ENCODE data around the gene RAB9A. TPM values are rescaled to one million over a fixed set of nuclear protein-coding genes. Genes with fewer than 3 reads are reported as not detected.

RAB9A gene
- total RNA-seq, 4 donors from 2014 or later: 20.8 to 33.1 (median 25.4) TPM

DNA sequence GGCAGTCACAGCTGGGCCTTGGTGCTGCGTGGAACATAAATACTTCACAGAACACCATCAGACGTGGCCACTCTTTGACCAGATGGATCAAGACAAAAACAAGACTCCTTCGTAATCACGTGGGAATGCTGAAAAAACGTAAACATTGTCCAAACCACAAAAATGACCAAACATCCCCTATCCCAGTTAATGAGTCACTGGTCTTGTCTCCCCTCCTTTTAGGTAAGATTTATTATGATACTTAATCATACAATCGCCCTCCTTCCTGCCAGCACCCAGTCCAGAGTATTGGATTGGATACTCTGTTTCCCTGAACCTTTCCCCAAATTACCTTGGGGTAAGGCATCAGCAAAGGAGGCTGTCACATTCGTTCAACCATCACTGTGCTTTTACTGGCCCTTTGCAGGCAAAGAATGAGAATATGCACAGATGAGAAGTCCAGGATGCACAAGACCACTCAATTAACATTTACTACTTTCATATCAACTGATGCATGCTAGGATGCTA is 36.6 kb upstream of the RAB9A start:
- Histone ChIP-seq H3K9me3 (no peaks in the 10 kb centered on the region), H3K4me3 (peak overlapping the region; percentile 61 to 76 (median 64)), H3K36me3 (peaks cover 0 to 6% (median 0%) of the 10 kb centered on the region in 4 donors), H3K27ac (replicated peaks in 1 of 4) (peak overlapping the region; percentile 82 to 95 (median 94)), H3K4me1 (peaks cover 6 to 30% (median 15%) of the 10 kb centered on the region in 4 donors), H3K27me3 (no peaks in the 10 kb centered on the region)
- DNase-seq (ENCODE audit: extremely low spot score): no peak
- intact Hi-C loops (cut with DNase I): no loop called here
- 33% methylated on average over 7 of the region's 7 CpGs for WGBS
- TF ChIP-seq POLR2A (IDR thresholded peaks at IDR 0.05; ENCODE audit: low read depth) (no peak), CTCF (IDR thresholded peaks at IDR 0.05) (no peak)

DNA sequence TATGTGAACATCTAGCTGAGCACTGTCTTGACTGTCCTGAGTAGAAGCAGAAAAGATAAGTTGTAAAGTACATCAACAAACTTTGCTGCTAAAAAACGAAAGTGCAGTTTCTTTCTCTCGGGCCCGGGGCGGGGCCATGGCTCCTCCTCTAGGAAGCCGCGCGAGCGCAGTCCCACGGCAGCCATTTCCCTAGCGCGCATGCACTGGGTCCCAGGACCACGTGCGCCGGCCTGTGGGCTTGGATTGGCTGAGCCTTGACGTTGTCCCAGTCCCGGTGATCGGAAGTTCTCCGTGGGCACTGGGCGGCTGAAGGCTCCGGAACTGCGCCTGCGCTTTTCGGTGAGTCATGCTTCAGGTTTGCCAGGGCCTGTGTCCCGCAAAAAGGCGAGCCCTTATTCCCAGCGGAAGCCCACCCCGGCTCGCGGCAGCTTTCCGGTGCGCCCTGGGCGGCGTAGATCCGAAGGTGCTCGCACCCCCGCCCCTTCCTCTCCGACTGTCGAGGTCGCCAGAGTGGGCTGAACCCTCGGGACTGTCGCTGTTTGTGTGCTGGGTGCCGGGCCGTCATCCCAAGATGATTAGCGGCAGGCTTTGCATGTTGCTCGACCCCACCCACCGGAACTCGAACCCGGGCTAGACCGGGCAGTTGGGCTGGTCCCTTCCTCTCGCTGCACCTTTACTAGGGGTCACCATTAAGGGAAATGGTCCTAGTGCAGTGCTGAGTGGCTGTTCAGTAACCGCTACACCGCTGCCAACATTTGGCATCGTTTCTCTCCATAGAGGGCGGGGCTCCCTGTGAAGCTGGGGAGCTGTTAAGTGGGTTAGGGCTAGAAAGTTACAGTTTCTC is 35.9 kb upstream of the RAB9A start, which contains the start of gene TCEANC:
TCEANC (plus strand) TSS at position 292 of the 844 bp plus-strand sequence. CDS start 9,368 bp downstream, outside the sequence.
- intact Hi-C loops (cut with DNase I): no loop called here
- Histone ChIP-seq H3K27ac (replicated peaks in 1 of 4) (peak within 1 kb of the TSS; percentile 82 to 95 (median 94)), H3K4me3 (peak within 1 kb of the TSS; percentile 61 to 76 (median 64)), H3K36me3 (peaks cover 0 to 6% (median 0%) of the 10 kb centered on the region in 4 donors), H3K27me3 (no peaks in the 10 kb centered on the region), H3K9me3 (no peaks in the 10 kb centered on the region), H3K4me1 (peaks cover 6 to 24% (median 15%) of the 10 kb centered on the region in 4 donors)
- TF ChIP-seq CTCF (IDR thresholded peaks at IDR 0.05): no peak
- TF ChIP-seq EP300 (IDR thresholded peaks at IDR 0.05): no peak
- TF ChIP-seq POLR2A (IDR thresholded peaks at IDR 0.05; ENCODE audit: low read depth): peak; percentile 31
- peak; percentile 91 to 96 for TF ChIP-seq POLR2AphosphoS5 (IDR thresholded peaks at IDR 0.05)
- WGBS: 4% methylated on average over 15 of the region's 54 CpGs
- DNase-seq (ENCODE audit: extremely low spot score): peak; percentile 98

DNA sequence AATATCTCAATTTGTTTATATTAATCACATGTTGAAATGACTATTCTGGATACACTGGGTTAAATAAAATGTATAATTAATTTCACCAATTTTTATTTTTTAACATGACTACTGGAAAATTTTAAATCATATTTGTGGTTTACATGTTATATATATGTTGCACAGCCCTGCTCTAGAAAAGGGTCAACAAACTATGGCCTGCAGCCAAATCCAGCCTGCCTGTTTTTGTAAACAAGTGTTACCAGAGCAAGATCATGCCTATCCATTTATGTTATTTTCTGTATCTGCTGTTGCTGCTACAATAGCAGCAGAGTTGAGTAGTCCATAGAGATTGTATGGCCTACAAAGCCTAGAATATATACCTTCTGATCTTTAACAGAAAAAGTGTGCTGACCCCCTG is 34.8 kb upstream of the RAB9A start:
- intact Hi-C loops (cut with DNase I): no loop called here
- Histone ChIP-seq H3K36me3 (peaks cover 0 to 6% (median 0%) of the 10 kb centered on the region in 4 donors), H3K4me1 (peaks cover 6 to 24% (median 17%) of the 10 kb centered on the region in 4 donors), H3K9me3 (no peaks in the 10 kb centered on the region), H3K27ac (replicated peaks in 1 of 4) (peak overlapping the region; percentile 82 to 95 (median 94)), H3K4me3 (peak overlapping the region in 3 of 4 donors; percentile 61 to 67 (median 62)), H3K27me3 (no peaks in the 10 kb centered on the region)
- TF ChIP-seq POLR2AphosphoS5 (IDR thresholded peaks at IDR 0.05): no peak
- no peak for TF ChIP-seq EP300 (IDR thresholded peaks at IDR 0.05)
- no peak for TF ChIP-seq POLR2A (IDR thresholded peaks at IDR 0.05; ENCODE audit: low read depth)
- no peak for TF ChIP-seq CTCF (IDR thresholded peaks at IDR 0.05)
- no peak for DNase-seq (ENCODE audit: extremely low spot score)

DNA sequence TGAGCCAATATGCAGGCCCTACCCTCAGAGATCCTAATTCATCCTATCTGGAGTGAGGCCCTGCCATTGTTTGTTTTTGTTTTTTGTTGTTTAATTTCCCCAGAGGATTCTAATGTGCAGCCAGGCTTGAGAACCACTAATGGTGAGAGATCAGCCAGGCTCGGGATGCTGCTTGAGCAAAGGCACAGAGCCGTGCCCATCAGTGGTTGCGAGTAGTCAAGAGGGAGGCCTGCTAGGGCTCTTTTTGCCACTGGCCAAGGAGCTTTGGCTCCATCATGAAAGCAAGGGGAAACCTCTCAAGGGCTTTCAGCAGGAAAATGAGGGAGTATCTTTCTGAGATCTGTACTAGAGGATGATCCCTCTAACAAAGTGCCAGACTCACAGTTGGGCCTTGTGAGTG is 33.3 kb upstream of the RAB9A start:
- intact Hi-C loops (cut with DNase I): loop anchor here (5.0 kb wide), 2 partner anchors 92 to 377 kb away; no protein-coding TSS in a partner anchor
- Histone ChIP-seq H3K9me3 (no peaks in the 10 kb centered on the region), H3K4me3 (no peak overlapping the region), H3K4me1 (peaks cover 6 to 24% (median 19%) of the 10 kb centered on the region in 4 donors), H3K36me3 (peaks cover 0 to 11% (median 3%) of the 10 kb centered on the region in 4 donors), H3K27ac (replicated peaks in 1 of 4) (no peak overlapping the region), H3K27me3 (no peaks in the 10 kb centered on the region)
- no peak for TF ChIP-seq POLR2A (IDR thresholded peaks at IDR 0.05; ENCODE audit: low read depth)
- TF ChIP-seq EP300 (IDR thresholded peaks at IDR 0.05): no peak
- no peak for TF ChIP-seq CTCF (IDR thresholded peaks at IDR 0.05)
- TF ChIP-seq POLR2AphosphoS5 (IDR thresholded peaks at IDR 0.05): no peak
- 92% methylated on average over 3 of the region's 3 CpGs for WGBS
- no peak for DNase-seq (ENCODE audit: extremely low spot score)
